ENCODE results near the gene NEMP1. TPM values are rescaled to one million over a fixed set of nuclear protein-coding genes. Genes with fewer than 3 reads are reported as not detected.

Gene NEMP1
- polyA plus RNA-seq, 1 donor (not counting 4 experiments of a cell fraction or from before 2014, with no cell fraction given) = 18.6 TPM

DNA sequence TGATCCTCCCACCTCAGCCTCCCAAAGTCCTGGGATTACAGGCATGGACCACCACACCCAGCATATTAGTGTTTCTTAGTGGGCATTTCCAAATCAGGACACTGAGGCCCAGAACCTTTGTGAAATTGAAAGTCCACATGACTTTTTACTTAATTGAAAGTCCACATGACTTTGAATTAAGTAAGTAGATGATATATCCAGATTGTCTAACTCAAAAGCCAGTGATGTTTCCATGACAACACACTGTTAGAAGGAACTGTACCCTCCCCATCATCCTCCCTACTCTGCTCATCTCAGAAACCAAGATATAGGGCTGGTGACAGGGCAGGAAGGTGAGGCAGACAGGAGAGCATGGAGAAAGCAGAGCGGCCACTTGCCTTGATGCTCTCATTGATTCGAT, 35.9 kb downstream of the NEMP1 start:
- Histone ChIP-seq H3K27ac (ENCODE audit: control insufficient read depth, insufficient read depth, low read length) (no peak overlapping the region), H3K27me3 (ENCODE audit: control insufficient read depth, extremely low read depth, insufficient read depth, low read length) (peaks cover 17% of the 10 kb centered on the region), H3K9me1 (ENCODE audit: control insufficient read depth, extremely low read depth, insufficient read depth, low read length) (no peaks in the 10 kb centered on the region), H4K20me1 (ENCODE audit: control insufficient read depth, extremely low read depth, insufficient read depth, low read length) (no peaks in the 10 kb centered on the region), H2AFZ (ENCODE audit: control insufficient read depth, low read length) (no peak overlapping the region), H3K36me3 (ENCODE audit: control insufficient read depth in 2 of 2, extremely low read depth in 1 of 2, insufficient read depth in 2 of 2, low read length in 2 of 2) (no peaks in the 10 kb centered on the region), H3K4me2 (ENCODE audit: control insufficient read depth, extremely low read depth, insufficient read depth, low read depth, low read length) (no peak overlapping the region), H3K4me3 (ENCODE audit: control insufficient read depth in 2 of 3, extremely low read depth in 1 of 3, insufficient read depth in 2 of 3, low read depth in 1 of 3, low read length in 3 of 3) (no peak overlapping the region), H3K9me3 (ENCODE audit: control insufficient read depth, low read depth, low read length) (no peaks in the 10 kb centered on the region), H3K79me2 (ENCODE audit: control insufficient read depth, insufficient read depth, low read length) (no peaks in the 10 kb centered on the region), H3K9ac (ENCODE audit: control insufficient read depth, extremely low read depth, insufficient read depth, low read length) (no peak overlapping the region), H3K4me1 (ENCODE audit: control insufficient read depth, extremely low read depth, insufficient read depth, low read length) (no peaks in the 10 kb centered on the region)
- FAIRE-seq (no peak), DNase-seq (ENCODE audit: low read depth, low spot score) (no peak)
- dilution Hi-C loops (cut with MboI; ENCODE audit: extremely low pct_ligation_motif_present, low sequenced_read_pairs) = no loop called here
- TF ChIP-seq EZH2 (IDR thresholded peaks at IDR 0.05; ENCODE audit: low read length) = no peak
- TF ChIP-seq, protein P1, sequence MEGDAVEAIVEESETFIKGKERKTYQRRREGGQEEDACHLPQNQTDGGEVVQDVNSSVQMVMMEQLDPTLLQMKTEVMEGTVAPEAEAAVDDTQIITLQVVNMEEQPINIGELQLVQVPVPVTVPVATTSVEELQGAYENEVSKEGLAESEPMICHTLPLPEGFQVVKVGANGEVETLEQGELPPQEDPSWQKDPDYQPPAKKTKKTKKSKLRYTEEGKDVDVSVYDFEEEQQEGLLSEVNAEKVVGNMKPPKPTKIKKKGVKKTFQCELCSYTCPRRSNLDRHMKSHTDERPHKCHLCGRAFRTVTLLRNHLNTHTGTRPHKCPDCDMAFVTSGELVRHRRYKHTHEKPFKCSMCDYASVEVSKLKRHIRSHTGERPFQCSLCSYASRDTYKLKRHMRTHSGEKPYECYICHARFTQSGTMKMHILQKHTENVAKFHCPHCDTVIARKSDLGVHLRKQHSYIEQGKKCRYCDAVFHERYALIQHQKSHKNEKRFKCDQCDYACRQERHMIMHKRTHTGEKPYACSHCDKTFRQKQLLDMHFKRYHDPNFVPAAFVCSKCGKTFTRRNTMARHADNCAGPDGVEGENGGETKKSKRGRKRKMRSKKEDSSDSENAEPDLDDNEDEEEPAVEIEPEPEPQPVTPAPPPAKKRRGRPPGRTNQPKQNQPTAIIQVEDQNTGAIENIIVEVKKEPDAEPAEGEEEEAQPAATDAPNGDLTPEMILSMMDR (optimal IDR thresholded peaks at IDR 0.05 in 1 of 3, IDR thresholded peaks at IDR 0.05 in 1 of 3, conservative IDR thresholded peaks at IDR 0.05 in 1 of 3; ENCODE audit: extremely low read depth in 1 of 3, insufficient read depth in 2 of 3, low read length in 3 of 3) = no peak

DNA sequence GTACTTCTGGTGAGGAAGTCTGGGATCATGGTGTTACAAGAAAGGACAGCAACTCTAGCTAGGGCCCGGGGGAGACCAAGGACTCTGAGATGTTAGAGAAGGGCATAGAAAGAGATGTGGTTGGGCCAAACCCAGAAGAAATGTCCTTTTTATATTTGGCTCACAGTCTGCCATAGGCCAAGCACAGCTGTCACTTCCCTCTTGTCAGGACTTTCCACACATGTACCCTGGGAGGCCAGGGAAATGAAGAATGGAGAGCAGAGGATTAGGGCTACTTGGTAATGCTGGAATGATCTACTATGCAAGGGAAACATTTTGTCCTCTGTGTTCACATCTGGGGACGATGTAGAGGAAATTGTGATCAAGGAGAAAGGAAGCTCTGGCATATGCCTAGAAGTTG, 37.8 kb downstream of the NEMP1 start:
- H3K27me3 ChIP-seq (ENCODE audit: control insufficient read depth, extremely low read depth, insufficient read depth, low read length) = peaks cover 6% of the 10 kb centered on the region
- H4K20me1 ChIP-seq (ENCODE audit: control insufficient read depth, extremely low read depth, insufficient read depth, low read length) = no peaks in the 10 kb centered on the region
- no peak overlapping the region for H3K4me2 ChIP-seq (ENCODE audit: control insufficient read depth, extremely low read depth, insufficient read depth, low read depth, low read length)
- H3K27ac ChIP-seq (ENCODE audit: control insufficient read depth, insufficient read depth, low read length) = no peak overlapping the region
- H3K4me1 ChIP-seq (ENCODE audit: control insufficient read depth, extremely low read depth, insufficient read depth, low read length) = no peaks in the 10 kb centered on the region
- H3K4me3 ChIP-seq (ENCODE audit: control insufficient read depth in 2 of 3, extremely low read depth in 1 of 3, insufficient read depth in 2 of 3, low read depth in 1 of 3, low read length in 3 of 3) = no peak overlapping the region
- no peak for FAIRE-seq
- H3K79me2 ChIP-seq (ENCODE audit: control insufficient read depth, insufficient read depth, low read length) = no peaks in the 10 kb centered on the region
- dilution Hi-C loops (cut with MboI; ENCODE audit: extremely low pct_ligation_motif_present, low sequenced_read_pairs) = no loop called here
- no peaks in the 10 kb centered on the region for H3K9me1 ChIP-seq (ENCODE audit: control insufficient read depth, extremely low read depth, insufficient read depth, low read length)
- no peaks in the 10 kb centered on the region for H3K36me3 ChIP-seq (ENCODE audit: control insufficient read depth in 2 of 2, extremely low read depth in 1 of 2, insufficient read depth in 2 of 2, low read length in 2 of 2)
- H2AFZ ChIP-seq (ENCODE audit: control insufficient read depth, low read length) = no peak overlapping the region
- no peak for TF ChIP-seq EZH2 (IDR thresholded peaks at IDR 0.05; ENCODE audit: low read length)
- TF ChIP-seq, protein P1 (optimal IDR thresholded peaks at IDR 0.05 in 1 of 3, IDR thresholded peaks at IDR 0.05 in 1 of 3, conservative IDR thresholded peaks at IDR 0.05 in 1 of 3; ENCODE audit: extremely low read depth in 1 of 3, insufficient read depth in 2 of 3, low read length in 3 of 3) = no peak
- DNase-seq (ENCODE audit: low read depth, low spot score) = no peak
- H3K9ac ChIP-seq (ENCODE audit: control insufficient read depth, extremely low read depth, insufficient read depth, low read length) = no peak overlapping the region
- no peaks in the 10 kb centered on the region for H3K9me3 ChIP-seq (ENCODE audit: control insufficient read depth, low read depth, low read length)
